Body of pancreas (tissue), 4 donors: ENCODE measurements around the gene OTOP1.

Experiments used
- CTCF ChIP-seq, 7 experiments: fragments of 450-650 bp in 4 of 7; fragments of 200-600 bp in 3 of 7; sonication (generic) in 3 of 7; IDR thresholded peaks; one replicate each; pipeline ENCODE4 v1.5.1; 2016 to 2019; ENCODE audit warnings: antibody characterized with exemption in 7 of 7
- POLR2A ChIP-seq, 3 donors: fragments of 450-650 bp; IDR thresholded peaks; one replicate each; pipeline ENCODE4 v1.6.1; 2016; ENCODE audit warnings: antibody characterized with exemption in 3 of 3, mild to moderate bottlenecking in 2 of 3

GRCh38 chr4:4249866-4250265 is 23.1 kb upstream of the OTOP1 start:
- TF ChIP-seq CTCF (IDR thresholded peaks at IDR 0.05) (no peak), POLR2A (IDR thresholded peaks at IDR 0.05) (no peak)
